Omental fat pad (tissue), 4 donors: ENCODE measurements around the gene LIPM. TPM values are rescaled to one million over a fixed set of nuclear protein-coding genes. Genes with fewer than 3 reads are reported as not detected.

Source experiments
- ATAC-seq: fragments of 150-250 bp; one replicate; pipeline ENCODE4 v1.9.1; 2016; ENCODE audit warnings: mild to moderate bottlenecking, moderate library complexity; ENCODE audit not compliant: low FRiP score
- DNase-seq: peaks from one replicate; pipeline ENCODE4 v3.0.0-alpha.2; 2019; ENCODE audit warnings: low spot score
- total RNA-seq, 4 donors: library from RNA; depleted of rRNA; stranded (reverse); fragments of >200 nt; gene quantifications; one replicate each; pipeline ENCODE4 v1.1.0, GENCODE V29; 2016
- TF ChIP-seq, protein P1 (sequence below), 3 donors: fragments of 450-650 bp; IDR thresholded peaks; one replicate each; pipeline ENCODE4 v1.5.1; 2016 to 2017; ENCODE audit warnings: antibody characterized with exemption in 3 of 3, mild to moderate bottlenecking in 3 of 3, moderate library complexity in 2 of 3

The LIPM gene
- total RNA-seq, 4 donors from 2014 or later: not detected

- TF ChIP-seq, protein P1, sequence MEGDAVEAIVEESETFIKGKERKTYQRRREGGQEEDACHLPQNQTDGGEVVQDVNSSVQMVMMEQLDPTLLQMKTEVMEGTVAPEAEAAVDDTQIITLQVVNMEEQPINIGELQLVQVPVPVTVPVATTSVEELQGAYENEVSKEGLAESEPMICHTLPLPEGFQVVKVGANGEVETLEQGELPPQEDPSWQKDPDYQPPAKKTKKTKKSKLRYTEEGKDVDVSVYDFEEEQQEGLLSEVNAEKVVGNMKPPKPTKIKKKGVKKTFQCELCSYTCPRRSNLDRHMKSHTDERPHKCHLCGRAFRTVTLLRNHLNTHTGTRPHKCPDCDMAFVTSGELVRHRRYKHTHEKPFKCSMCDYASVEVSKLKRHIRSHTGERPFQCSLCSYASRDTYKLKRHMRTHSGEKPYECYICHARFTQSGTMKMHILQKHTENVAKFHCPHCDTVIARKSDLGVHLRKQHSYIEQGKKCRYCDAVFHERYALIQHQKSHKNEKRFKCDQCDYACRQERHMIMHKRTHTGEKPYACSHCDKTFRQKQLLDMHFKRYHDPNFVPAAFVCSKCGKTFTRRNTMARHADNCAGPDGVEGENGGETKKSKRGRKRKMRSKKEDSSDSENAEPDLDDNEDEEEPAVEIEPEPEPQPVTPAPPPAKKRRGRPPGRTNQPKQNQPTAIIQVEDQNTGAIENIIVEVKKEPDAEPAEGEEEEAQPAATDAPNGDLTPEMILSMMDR (IDR thresholded peaks at IDR 0.05): no peak
- ATAC-seq: no peak
These were observed 7.8 kb downstream of the LIPM start for GRCh38 chr10:88810196-88810961.

DNA sequence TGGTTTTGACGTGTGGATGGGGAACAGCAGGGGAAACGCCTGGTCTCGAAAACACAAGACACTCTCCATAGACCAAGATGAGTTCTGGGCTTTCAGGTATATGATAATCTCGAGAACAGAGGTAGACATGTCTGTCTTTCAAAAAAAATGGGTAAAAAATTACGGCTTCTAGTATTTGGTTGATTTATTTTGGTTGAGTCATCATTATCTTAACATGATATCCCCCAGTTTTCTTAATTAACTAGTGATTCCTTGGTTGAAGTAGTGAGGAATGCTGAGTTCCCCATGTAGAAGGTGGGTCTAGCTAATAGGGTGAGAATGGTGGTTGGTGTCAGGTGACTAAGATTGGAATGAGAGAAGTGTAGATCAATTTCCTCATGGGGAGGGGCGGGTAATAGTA lies 10.7 kb downstream of the LIPM start:
- ATAC-seq: no peak
- TF ChIP-seq, protein P1 (IDR thresholded peaks at IDR 0.05): no peak
- DNase-seq: no peak

More at GRCh38 chr10:88810196-88810961, 7.8 kb downstream of the LIPM start:
- no peak for DNase-seq

GRCh38 chr10:88819290-88819689 lies 16.8 kb downstream of the LIPM start:
- DNase-seq (no peak), ATAC-seq (no peak)

GRCh38 chr10:88820748-88821401 lies 18.3 kb downstream of the LIPM start:
- DNase-seq: no peak
- TF ChIP-seq, protein P1 (IDR thresholded peaks at IDR 0.05): no peak
- no peak for ATAC-seq

More at GRCh38 chr10:88819290-88819689, 16.8 kb downstream of the LIPM start:
- TF ChIP-seq, protein P1 (IDR thresholded peaks at IDR 0.05): no peak

DNA sequence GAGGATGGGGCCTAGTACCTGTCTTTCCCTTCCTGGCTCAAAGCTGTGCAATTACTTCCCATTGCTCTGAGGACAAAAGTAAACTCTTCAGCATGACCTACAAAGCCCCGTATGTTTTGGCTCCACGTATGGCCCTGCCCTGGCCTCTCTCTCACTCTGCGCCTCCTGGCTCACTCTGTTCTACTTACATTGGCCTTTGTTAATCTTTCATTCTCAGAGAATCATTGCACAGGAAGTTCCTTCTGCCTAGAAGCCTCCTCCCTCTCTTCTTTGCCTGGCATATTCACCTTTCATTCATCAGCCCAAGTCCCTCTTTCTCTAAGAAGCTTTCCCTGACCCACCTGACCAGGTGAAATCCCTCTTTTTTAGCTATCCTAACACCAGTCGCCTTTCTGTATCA lies 23.9 kb downstream of the LIPM start:
- no peak for ATAC-seq
- DNase-seq: no peak
- TF ChIP-seq, protein P1 (IDR thresholded peaks at IDR 0.05): no peak

DNA sequence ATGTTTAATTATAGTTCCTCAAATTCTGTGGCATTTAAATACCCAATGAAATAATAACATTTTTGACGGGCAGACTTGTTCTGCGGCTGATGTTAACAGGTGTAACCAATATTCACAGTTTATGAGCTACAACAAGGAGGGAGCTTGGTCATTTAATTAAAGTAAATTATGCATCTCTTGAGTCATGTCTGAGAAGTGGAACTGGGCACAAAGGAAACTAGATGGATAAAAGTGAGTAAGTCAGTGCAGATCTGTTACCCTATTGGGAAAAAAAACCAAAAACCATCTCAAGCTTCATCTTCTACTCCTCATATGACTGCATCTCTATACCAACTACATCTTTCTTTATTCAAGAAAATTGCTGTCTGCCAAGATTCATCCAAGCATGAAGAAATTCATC lies 25.1 kb downstream of the LIPM start:
- TF ChIP-seq, protein P1 (IDR thresholded peaks at IDR 0.05): no peak
- ATAC-seq: no peak
- DNase-seq: no peak
